ENCODE data around the gene RAB12.
"Not testable (repeated sequence)": the region's sequence is repeated elsewhere in the genome, so short reads cannot be mapped to it uniquely, and the experiment has no call there.

RAB12 gene, protein sequence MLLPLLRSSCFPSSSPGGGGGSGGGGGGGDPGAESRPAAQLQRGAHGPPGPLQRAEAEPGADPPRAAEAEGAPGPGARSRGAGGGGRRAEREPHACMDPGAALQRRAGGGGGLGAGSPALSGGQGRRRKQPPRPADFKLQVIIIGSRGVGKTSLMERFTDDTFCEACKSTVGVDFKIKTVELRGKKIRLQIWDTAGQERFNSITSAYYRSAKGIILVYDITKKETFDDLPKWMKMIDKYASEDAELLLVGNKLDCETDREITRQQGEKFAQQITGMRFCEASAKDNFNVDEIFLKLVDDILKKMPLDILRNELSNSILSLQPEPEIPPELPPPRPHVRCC

DNA sequence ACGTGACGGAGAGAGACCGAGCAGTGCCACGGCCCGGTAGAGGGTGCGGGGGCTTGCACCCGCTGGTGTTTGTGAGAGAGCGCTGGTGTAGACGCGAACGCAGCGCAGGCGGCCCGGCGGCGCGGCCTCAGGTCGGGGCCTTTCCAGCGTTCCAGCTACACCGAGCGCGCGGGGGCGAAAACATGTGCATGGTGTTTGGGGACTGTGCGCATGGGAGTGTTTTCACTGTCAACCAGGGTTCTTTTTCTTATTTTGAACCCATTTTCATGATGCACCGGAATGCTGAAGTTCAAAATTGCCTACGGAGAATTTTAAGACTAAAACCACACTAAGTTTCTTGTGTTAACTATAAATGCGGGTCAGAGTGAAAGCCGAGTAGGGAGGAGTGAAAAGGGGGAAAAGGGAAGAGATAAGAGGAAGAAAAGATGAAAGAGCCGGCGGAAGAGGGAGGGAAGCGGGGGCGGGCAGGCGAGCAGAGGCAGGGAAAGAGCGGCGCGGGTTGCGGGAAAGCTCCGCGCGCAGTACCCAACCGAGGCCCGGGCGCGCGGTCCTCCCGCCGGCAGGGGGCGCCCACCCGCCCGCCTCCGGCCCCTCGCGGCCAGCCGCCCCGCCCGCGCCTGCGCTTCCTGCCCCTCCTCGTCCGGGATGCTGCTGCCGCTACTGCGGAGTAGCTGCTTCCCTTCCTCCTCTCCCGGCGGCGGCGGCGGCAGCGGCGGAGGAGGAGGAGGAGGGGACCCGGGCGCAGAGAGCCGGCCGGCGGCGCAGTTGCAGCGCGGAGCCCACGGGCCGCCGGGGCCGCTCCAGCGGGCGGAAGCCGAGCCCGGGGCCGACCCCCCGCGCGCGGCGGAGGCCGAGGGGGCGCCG, at the start of gene RAB12:
Gene RAB12 (plus strand): TSS at position 643 of the 864 bp plus-strand sequence. CDS start 3 bp downstream, at position 646.
- DNase-seq (ENCODE audit: low read depth) = peak; percentile 81

DNA sequence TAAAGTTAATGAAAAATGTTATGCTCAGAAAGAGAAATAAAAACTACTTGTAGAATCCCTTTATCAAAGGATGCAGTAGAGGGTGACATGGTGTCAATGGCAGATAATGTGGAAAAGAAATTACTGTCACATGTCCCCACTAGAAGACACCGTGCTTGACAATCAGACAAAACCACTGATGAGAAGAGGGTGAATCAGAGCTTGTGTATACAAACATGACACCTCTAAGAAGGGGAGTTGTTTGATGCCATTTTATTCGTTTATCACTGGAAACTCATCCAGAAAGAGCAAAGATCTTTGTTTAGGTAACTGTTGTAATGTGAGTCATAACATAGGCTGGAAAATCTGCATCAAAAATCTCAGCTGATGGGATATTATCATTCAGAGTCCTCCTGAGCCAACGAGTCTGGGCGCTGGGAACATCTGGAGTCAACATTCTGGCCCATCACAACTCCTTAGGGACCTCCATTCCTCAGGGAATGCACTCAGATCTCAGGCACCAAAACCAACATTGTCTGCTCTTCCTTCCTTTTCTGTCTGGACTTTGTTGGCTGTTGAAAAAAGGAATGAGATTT, 49.5 kb upstream of the RAB12 start:
- no peak for DNase-seq (ENCODE audit: low read depth)

DNA sequence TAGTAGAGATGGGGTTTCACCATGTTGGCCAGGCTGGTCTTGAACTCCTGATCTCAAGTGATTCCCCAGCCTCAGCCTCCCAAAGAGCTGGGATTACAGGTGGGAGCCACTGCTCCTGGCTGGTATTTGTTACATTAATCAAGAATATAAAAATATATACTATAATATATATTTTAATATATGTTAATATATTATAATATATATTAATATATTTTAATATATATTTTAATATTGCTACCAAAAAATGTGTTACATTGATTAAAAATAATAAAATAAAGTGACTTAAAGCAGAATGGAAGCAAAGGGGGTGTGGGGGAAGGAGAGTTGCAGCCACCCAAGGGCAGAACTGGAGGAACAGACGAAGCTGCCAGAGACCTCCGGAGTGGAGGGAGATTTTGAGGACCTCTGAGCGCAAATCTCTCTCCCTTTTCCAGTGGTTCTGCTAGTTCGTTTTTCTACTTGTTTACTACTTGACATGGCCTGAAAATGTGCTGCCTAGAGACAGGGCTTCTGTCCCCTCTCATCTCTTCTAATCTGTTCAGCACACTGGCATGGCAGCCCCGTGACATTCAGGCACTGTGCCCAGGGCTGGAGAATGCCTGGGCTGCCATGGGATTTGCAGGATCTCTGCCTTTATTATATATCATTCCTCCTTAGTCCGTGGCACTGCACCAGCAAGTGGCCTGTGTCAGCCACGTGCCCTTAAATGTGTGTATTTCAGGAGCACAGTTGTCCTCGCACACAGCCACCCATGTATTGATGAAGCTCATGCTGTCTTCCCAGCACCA, 47.9 kb upstream of the RAB12 start:
- no peak for DNase-seq (ENCODE audit: low read depth)

DNA sequence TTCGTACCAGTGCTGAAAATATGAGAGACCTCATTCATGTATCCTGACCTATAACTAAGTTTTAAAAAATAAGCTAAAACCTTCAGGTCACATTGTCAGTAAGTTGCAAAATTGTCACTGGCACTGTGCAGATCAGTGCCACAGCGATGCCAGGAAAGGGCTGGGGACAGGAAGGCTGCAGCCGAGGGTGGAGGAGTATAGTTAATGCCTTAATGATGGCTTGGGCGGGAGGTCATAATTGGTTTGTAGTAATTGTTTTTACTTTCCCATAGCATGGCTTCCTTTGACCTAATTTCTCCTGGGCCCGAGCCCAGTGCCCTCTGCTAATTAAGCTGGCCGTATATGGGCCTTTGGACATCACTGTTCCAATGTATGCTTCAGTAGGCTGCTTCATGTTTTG, 47.2 kb upstream of the RAB12 start:
- no peak for DNase-seq (ENCODE audit: low read depth)

DNA sequence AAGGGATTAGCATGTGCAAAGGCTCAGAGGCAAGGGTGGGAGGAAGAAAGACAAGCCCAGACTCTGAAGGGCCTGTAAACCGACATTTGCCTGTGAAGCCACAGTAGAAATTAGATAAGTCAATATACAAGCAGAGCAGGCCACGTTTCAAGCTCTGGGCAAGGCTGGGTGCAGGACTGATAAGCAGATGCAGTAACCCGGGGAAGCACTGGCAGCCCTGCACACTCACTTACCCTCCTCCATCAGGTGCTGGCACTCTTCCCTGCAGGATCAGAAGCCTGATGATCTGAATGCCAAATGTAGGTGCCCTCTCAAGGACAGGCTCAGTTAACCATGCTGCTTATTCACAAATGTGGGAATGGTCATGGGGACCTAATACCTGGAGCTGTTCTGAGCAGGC, 46.3 kb upstream of the RAB12 start:
- DNase-seq (ENCODE audit: low read depth) = no peak

DNA sequence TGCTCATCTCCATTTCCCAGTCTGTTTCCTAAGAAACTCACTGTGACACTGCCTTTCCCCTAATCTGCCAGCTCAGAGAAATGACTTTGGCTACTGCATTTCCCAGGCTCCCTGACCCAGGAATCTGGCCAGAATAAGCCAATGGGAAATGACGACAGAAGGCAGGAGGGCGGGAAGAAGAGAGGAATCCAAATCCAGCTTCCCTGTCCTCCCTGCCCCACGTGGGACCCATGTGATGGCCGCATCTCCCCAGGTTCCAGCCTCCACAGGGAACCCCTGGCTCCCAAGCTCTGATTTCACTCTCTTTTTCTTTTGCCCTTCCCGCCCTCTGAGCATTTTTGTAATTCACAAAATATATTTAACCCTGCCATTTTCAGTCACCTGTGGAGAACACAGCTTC, 37.8 kb upstream of the RAB12 start:
- no peak for DNase-seq (ENCODE audit: low read depth)

DNA sequence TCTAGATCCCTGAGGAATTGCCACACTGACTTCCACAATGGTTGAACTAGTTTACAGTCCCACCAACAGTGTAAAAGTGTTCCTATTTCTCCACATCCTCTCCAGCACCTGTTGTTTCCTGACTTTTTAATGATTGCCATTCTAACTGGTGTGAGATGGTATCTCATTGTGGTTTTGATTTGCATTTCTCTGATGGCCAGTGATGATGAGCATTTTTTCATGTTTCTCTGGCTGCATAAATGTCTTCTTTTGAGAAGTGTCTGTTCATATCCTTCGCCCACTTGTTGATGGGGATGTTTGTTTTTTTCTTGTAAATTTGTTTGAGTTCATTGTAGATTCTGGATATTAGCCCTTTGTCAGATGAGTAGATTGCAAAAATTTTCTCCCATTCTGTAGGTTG, 35.5 kb upstream of the RAB12 start:
- DNase-seq (ENCODE audit: low read depth) = not testable (repeated sequence)

DNA sequence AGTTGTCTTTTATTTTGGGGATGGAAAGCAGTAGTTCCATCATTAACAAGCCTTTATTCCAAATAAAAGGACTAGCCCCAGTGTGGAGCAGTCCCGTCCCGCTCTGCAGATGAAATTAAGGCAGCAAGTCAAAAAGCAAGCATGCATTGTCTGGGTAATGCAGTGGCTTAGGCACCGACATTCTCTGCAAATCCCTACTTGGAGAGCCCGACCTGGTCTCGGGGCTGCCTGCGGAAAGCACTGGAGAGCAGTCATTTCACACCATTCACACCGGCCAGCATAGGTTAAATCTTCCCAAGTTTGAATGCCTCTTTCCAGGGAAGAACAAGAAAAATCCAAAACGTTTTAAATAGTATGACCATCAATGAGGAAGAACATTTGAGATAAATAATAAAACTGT, 24.4 kb upstream of the RAB12 start:
- DNase-seq (ENCODE audit: low read depth) = no peak

DNA sequence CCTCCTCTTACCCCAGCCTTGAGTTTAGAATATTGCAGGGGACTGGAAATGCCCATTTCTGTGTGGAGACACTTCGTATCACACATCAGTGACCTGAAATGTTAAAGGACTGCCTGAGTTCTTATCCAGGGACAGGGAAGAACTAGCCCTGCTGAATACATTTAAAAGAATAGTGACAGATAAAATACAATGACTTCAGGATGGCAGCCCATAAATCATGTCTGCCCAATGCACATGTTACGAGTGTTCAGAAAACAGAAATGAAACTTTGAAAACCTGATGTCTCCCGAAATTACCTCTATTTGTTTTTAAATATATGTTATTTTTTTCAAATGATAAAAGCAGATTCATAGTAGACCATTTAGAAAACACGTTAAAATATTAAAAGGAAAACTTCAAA, 22.3 kb upstream of the RAB12 start:
- DNase-seq (ENCODE audit: low read depth) = no peak

DNA sequence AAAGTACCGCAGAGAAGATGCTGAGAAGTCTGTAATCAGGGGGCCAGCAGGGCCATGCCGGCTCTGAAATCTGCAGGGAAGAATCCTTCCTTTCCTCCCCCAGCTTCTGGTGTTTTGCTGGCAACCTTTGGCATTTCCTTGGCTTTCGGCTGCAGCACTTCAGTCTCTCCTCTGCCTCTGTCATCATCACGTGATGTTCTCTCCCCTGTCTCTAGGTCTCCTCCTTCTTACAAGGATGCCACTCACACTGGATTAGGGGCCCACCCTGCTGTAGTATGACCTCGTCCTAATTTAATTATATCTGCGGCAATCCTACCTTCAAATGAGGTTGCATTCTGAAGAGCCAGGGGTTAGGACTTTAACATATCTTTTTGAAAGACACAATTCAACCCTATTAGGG, 13.8 kb upstream of the RAB12 start:
- no peak for DNase-seq (ENCODE audit: low read depth)

DNA sequence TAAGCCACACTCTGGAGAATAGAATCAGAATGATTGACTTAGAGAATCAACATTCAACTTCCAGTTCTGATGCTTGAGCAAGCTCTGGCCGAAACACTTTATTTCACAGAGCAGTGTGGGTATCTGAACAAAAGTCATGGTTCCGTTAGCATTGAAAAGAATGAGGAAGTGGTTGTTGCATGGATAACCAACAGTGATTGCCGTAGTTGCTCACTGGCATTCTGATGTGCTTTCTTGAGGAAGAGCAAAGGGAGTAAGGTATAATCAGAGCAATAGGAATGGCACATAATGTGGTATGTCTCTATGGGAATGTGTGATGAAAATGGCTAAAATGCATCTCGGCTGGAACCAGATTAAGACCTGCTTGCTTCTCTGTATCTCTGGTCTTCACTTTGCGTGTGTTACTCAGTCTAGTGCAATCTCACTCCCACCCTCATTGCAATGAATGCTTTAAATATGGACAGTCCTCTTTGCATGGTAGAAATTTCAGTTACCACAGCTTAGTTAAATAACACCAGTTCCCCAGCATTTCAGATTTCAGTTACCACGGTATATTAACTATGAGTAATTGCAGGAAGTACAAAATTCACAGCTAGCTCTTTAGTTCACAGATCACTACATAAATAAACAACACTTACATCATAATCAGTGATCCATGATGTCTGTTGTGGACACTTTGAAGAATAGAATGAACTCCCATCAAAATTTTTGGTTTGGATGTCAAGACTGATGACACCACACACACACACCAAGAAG, 7.8 kb upstream of the RAB12 start:
- DNase-seq (ENCODE audit: low read depth) = no peak

DNA sequence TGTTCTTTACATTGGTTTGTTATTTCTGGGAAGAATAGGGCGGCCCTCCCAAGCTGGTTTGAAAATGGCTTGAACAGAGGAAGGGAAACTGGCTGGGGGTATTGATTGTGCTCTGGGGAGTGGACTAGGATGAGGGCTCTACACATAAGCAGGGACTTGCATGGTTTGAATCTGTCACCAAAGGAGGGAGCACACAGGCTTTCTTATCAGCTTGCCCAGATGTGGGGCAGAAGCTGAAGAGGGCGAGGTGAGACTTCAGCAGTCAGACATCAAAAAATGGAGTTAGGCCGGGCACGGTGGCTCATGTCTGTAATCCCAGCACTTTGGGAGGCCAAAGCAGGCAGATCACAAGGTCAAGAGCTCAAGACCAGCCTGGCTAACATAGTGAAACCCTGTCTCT, 7.2 kb upstream of the RAB12 start:
- no peak for DNase-seq (ENCODE audit: low read depth)

DNA sequence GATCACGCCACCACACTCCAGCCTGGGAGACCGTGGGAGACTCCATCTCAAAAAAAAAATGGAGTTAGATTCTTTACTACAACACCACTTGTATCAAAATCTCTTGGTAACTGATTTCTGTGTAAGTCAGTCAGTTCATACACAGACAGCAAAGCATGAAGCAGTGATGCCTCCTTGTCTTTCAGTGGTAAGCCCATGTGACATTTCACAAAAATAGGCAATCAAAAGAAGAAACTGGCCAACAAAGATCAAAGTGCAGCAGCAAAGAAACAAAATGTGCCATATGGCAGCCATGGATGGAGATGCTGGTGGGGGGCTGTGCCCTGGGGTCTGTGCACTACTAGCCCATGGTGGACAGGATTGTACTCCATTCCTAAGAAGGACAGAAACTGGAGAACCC, 6.7 kb upstream of the RAB12 start:
- no peak for DNase-seq (ENCODE audit: low read depth)

DNA sequence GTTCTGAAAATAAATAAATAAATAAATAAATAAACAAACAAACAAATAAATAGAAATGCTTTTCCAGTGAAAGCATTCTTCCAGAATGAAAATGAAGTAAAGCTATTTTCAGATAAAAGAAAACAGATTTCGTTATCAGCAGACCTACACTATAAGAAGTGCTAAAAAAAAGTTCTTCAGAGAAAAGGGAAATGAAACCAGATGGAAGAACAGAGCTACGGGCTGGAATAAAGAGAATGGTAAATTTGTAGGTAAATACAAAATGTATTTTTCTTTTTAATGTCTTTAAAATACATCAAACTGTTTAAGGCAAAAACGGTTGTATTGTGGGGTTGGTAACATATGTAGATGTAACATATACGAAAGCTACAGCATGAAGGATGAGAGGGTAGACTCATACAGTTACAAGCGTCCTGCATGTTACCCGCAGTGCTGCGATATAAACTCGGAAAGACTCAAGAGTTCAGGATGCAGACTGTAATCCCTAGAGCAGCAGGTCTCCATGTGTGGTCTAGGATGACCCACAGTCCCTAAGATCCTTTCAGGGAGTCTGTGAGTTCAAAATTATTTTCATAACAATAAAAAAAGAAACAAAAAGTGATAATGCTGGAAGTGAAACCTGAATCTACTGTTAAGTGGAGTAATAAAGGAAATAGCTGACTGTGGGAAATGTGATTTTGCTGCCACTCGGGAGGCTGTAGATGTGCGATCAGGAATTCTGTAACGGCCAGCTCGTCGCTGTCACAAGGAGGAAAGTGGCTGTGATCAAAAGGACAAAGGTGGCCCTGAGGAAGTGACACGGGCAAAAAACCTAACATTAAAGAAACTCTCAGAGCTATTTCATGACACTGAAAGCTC, 5.3 kb upstream of the RAB12 start:
- no peak for DNase-seq (ENCODE audit: low read depth)

DNA sequence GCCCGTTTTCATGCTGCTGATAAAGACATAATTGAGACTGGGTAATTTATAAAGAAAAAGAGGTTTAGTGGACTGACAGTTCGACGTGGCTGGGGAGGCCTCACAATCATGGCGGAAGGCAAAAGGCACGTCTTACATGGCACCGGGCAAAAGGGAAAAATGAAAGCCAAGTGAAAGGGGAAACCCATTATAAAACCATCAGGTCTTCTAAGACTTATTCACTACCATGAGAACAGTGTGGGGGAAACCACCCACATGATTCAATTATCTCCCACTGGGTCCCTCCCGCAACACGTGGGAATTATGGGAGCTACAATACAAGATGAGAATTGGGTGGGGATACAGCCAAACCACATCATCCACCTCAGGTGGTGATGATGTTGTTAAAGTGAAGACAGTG, 3.3 kb upstream of the RAB12 start:
- DNase-seq (ENCODE audit: low read depth) = no peak

DNA sequence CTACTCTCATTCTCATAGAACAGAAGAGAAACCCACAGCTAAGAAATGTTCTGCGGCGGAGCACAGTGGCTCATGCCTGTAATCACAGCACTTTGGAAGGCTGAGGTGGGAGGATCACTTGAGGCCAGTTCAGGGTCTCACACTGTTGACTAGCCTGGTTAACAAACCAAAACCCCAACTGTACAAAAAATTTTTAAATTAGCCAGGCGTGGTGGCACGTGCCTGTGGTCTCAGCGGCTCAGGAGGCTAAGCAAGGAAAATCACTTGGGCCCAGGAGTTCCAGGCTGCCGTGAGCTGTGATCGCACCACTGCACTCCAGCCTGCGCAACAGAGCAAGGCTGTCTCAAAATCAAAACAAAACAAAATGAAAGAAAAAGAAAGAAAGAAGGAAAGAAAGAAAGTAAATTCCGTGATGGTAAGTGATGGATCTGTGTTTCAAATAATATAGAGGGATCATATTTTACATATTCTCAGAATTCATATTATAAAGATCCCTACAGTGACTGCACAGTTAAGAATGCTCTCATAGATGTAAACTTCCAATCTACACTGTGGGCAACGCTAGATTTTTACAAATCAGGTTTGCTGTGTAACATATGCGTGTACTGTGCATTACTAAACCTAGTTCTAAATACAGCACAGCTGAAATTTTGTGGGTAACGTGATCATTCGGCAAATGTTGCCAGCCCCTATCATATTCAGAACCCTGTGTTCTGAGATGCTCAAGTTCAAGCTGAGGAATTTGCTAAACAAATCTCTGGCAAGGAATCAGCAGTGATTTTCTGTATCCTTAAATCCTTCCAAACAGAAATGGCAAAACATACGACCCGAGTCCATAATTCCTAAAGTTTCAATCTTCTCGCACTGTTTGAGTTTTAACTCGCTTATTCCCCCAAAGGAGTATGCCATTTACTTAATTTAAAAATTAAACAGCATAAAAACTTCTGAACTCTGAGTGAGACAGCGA, 1.2 kb upstream of the RAB12 start:
- no peak for DNase-seq (ENCODE audit: low read depth)

DNA sequence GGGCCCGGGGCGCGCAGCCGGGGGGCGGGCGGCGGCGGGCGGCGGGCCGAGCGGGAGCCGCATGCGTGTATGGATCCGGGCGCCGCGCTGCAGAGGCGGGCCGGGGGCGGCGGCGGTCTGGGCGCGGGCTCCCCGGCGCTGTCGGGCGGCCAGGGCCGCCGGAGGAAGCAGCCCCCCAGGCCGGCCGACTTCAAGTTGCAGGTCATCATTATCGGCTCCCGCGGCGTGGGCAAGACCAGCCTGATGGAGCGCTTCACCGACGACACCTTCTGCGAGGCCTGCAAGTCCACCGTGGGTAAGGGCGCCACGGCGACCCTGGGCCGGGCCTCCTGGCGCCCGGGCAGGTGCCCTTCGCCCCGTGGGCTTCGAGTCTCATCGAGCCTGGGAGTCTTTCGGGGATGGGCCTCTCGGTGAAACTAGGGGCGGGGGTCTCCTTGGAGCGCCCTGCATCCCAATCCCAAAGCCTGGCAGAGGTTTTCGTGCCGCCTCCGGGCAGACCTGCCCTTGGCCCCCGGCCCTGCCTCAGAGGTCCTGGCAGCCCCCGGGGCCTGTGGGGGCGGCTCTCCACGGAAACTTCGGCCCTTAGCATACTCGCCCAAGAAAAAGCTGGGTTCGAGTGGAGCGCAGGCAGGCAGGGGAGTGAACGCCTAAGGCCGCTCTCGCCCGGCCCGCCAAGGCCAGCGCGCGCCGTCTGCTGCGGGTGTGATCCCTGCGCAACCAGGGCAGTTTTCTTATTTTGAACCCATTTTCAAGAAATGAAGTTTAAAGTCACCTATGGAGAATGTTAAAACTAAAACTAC, 622 bp downstream of the RAB12 start:
- no peak for DNase-seq (ENCODE audit: low read depth)

DNA sequence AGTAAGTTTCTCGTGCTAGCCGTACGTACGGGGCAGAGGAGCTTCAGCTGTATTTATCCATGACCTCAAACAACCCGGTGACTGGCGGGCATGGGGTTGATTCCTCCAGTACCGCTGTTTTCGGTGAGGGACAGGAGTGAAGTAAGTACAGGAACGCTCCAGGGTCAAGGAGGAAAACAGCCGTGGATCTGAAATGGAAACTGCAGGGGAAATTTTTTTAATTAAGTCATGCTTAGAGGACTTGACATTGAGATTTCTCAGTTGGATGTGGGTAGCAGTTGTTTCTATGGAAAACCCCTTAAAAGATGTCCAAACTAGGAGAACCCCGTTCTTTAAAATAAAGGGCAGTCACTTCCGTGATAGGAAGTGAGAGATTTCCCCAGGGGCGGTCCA, 1.2 kb downstream of the RAB12 start:
- DNase-seq (ENCODE audit: low read depth) = no peak

All from stimulated activated CD8-positive, alpha-beta memory T cell treated with anti-CD3 and anti-CD28 coated beads, Interleukin-12 subunit alpha, Interleukin-12 subunit beta, amount 100 ng/mL, for 4 hours (primary cell).